Measurements from ENCODE around the gene RABGAP1L. TPM values are rescaled to one million over a fixed set of nuclear protein-coding genes. Genes with fewer than 3 reads are reported as not detected.

RABGAP1L gene
- total RNA-seq, 2 donors from 2014 or later: 51.4 to 124 TPM

- WGBS, 2 donors: 92 to 94% methylated on average over 3 of the region's 3 CpGs
- Histone ChIP-seq H3K27ac (no peak overlapping the region), H3K4me3 (no peak overlapping the region), H3K36me3 (replicated peaks in 1 of 2; ENCODE audit: insufficient read depth in 1 of 2, low read depth in 2 of 2) (no peaks in the 10 kb centered on the region), H3K27me3 (no peaks in the 10 kb centered on the region), H3K9me3 (no peaks in the 10 kb centered on the region), H3K4me1 (no peaks in the 10 kb centered on the region)
- DNase-seq: no peak
- no peak for ATAC-seq
- TF ChIP-seq POLR2A (IDR thresholded peaks at IDR 0.05) (no peak), CTCF (IDR thresholded peaks at IDR 0.05) (no peak)
- intact Hi-C loops (cut with DNase I): no loop called here
These were observed 500.5 kb downstream of the RABGAP1L start for GRCh38 chr1:174659823-174660222.

GRCh38 chr1:174660476-174660875, 501.2 kb downstream of the RABGAP1L start:
- no peaks in the 10 kb centered on the region for H3K27me3 ChIP-seq
- ATAC-seq: no peak
- no peaks in the 10 kb centered on the region for H3K36me3 ChIP-seq (replicated peaks in 1 of 2; ENCODE audit: insufficient read depth in 1 of 2, low read depth in 2 of 2)
- WGBS, 2 donors: 94 to 100% methylated on average over 1 of the region's 1 CpG
- H3K9me3 ChIP-seq: no peaks in the 10 kb centered on the region
- no peak for TF ChIP-seq POLR2A (IDR thresholded peaks at IDR 0.05)
- no peak for TF ChIP-seq CTCF (IDR thresholded peaks at IDR 0.05)
- no peak overlapping the region for H3K4me3 ChIP-seq
- intact Hi-C loops (cut with DNase I): no loop called here
- H3K4me1 ChIP-seq: no peaks in the 10 kb centered on the region
- DNase-seq: no peak
- no peak overlapping the region for H3K27ac ChIP-seq

- H3K27ac ChIP-seq: no peak overlapping the region
- DNase-seq (no peak), ATAC-seq (no peak)
- H3K9me3 ChIP-seq: no peaks in the 10 kb centered on the region
- no peak overlapping the region for H3K4me3 ChIP-seq
- intact Hi-C loops (cut with DNase I): no loop called here
- no peaks in the 10 kb centered on the region for H3K27me3 ChIP-seq
- no peaks in the 10 kb centered on the region for H3K4me1 ChIP-seq
- TF ChIP-seq POLR2A (IDR thresholded peaks at IDR 0.05) (no peak), CTCF (IDR thresholded peaks at IDR 0.05) (no peak)
- no peaks in the 10 kb centered on the region for H3K36me3 ChIP-seq (replicated peaks in 1 of 2; ENCODE audit: insufficient read depth in 1 of 2, low read depth in 2 of 2)
- 79 to 83% methylated on average over 4 of the region's 4 CpGs for WGBS, 2 donors
These were observed 504.0 kb downstream of the RABGAP1L start for GRCh38 chr1:174663358-174663757.

GRCh38 chr1:174666248-174666647, 506.9 kb downstream of the RABGAP1L start:
- H3K4me3 ChIP-seq: no peak overlapping the region
- WGBS, 2 donors: 34 to 37% methylated on average over 3 of the region's 3 CpGs
- TF ChIP-seq POLR2A (IDR thresholded peaks at IDR 0.05): no peak
- DNase-seq (no peak), ATAC-seq (no peak)
- no peaks in the 10 kb centered on the region for H3K9me3 ChIP-seq
- H3K36me3 ChIP-seq (replicated peaks in 1 of 2; ENCODE audit: insufficient read depth in 1 of 2, low read depth in 2 of 2): no peaks in the 10 kb centered on the region
- intact Hi-C loops (cut with DNase I): no loop called here
- no peaks in the 10 kb centered on the region for H3K27me3 ChIP-seq
- H3K4me1 ChIP-seq: no peaks in the 10 kb centered on the region
- H3K27ac ChIP-seq: no peak overlapping the region

GRCh38 chr1:174671826-174672225, 512.5 kb downstream of the RABGAP1L start:
- ATAC-seq (no peak), DNase-seq (no peak)
- H3K9me3 ChIP-seq: no peaks in the 10 kb centered on the region
- no peaks in the 10 kb centered on the region for H3K36me3 ChIP-seq (replicated peaks in 1 of 2; ENCODE audit: insufficient read depth in 1 of 2, low read depth in 2 of 2)
- intact Hi-C loops (cut with DNase I): no loop called here
- WGBS, 2 donors: 81 to 84% methylated on average over 2 of the region's 2 CpGs
- H3K27ac ChIP-seq: no peak overlapping the region
- no peak overlapping the region for H3K4me3 ChIP-seq
- no peaks in the 10 kb centered on the region for H3K4me1 ChIP-seq
- no peaks in the 10 kb centered on the region for H3K27me3 ChIP-seq
- TF ChIP-seq POLR2A (IDR thresholded peaks at IDR 0.05) (no peak), CTCF (IDR thresholded peaks at IDR 0.05) (no peak)

Measured in body of pancreas (tissue), 4 donors.